Tibial artery (tissue), 4 donors: ENCODE results near the gene YWHAE.

ENCODE experiments used
- DNase-seq, 2 donors: peaks; one replicate each; pipeline ENCODE4 v3.0.0-alpha.2; 2019
- H3K27ac ChIP-seq, 2 donors: fragments of 200-600 bp; sonication (generic) in 1 of 2; 1 replicate in 1 of 2; 2 replicates in 1 of 2; pipeline ENCODE4 v1.5.1; 2018 to 2019; ENCODE audit warnings: mild to moderate bottlenecking in 1 of 2
- H3K27me3 ChIP-seq, 2 donors: fragments of 200-600 bp; sonication (generic) in 1 of 2; one replicate each; pipeline versions ENCODE4 v1.5.1 to v1.6.0; 2016 to 2019
- H3K36me3 ChIP-seq, 3 donors: fragments of 200-600 bp; sonication (generic) in 2 of 3; one replicate each; pipeline ENCODE4 v1.5.1; 2016 to 2019; ENCODE audit warnings: mild to moderate bottlenecking in 2 of 3
- H3K4me1 ChIP-seq, 4 donors: fragments of 200-600 bp; sonication (generic) in 2 of 4; 1 replicate in 3 of 4; 2 replicates in 1 of 4; pipeline ENCODE4 v1.5.1; 2016 to 2019
- H3K4me3 ChIP-seq, 2 donors: fragments of 200-600 bp; sonication (generic) in 1 of 2; 1 replicate in 1 of 2; 2 replicates in 1 of 2; pipeline ENCODE4 v1.5.1; 2018 to 2019; ENCODE audit warnings: mild to moderate bottlenecking in 2 of 2
- H3K9me3 ChIP-seq, 3 donors: fragments of 200-600 bp; sonication (generic) in 1 of 3; one replicate each; pipeline ENCODE4 v1.5.1; 2016 to 2019
- intact Hi-C: fragments of 100-400 bp; cut with DNase I; formaldehyde crosslinking; loops from one replicate; pipeline ENCODE4 v1.15.0; 2023; ENCODE audit warnings: low total_unique reads
- TF ChIP-seq, protein P1 (sequence below), 2 experiments: fragments of 200-600 bp in 1 of 2; fragments of 450-650 bp in 1 of 2; IDR thresholded peaks; one replicate each; pipeline ENCODE4 v1.5.1; 2017 to 2019; ENCODE audit warnings: antibody characterized with exemption in 2 of 2, mild to moderate bottlenecking in 1 of 2, moderate library complexity in 1 of 2

The YWHAE gene

DNA sequence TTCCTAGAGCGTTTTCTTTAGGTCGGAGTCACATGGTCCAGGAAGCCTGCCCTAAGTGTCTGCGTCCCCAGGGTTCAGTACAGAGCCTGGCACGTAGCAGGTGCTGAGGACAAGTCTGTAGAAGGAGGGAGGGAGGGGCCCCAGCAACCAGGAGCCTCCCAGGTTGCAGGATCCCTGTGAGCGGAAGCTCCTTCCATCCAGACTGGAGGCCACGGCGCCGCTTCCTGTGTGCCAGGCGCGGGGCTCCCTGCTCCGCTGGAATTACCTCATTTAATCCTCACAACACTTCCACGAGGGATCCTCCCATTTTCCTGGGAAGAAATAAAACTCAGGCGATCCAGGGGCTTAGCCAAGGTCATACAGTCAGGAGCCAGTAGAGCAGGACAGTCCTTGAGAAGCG lies 98.5 kb downstream of the YWHAE start:
- peaks cover 0 to 9% of the 10 kb centered on the region in 2 donors for H3K27me3 ChIP-seq
- no peak overlapping the region for H3K4me3 ChIP-seq
- no peak overlapping the region for H3K27ac ChIP-seq
- TF ChIP-seq, protein P1, sequence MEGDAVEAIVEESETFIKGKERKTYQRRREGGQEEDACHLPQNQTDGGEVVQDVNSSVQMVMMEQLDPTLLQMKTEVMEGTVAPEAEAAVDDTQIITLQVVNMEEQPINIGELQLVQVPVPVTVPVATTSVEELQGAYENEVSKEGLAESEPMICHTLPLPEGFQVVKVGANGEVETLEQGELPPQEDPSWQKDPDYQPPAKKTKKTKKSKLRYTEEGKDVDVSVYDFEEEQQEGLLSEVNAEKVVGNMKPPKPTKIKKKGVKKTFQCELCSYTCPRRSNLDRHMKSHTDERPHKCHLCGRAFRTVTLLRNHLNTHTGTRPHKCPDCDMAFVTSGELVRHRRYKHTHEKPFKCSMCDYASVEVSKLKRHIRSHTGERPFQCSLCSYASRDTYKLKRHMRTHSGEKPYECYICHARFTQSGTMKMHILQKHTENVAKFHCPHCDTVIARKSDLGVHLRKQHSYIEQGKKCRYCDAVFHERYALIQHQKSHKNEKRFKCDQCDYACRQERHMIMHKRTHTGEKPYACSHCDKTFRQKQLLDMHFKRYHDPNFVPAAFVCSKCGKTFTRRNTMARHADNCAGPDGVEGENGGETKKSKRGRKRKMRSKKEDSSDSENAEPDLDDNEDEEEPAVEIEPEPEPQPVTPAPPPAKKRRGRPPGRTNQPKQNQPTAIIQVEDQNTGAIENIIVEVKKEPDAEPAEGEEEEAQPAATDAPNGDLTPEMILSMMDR (IDR thresholded peaks at IDR 0.05): no peak
- H3K9me3 ChIP-seq: no peaks in the 10 kb centered on the region
- peaks cover 0 to 5% (median 4%) of the 10 kb centered on the region in 3 donors for H3K36me3 ChIP-seq
- peaks cover 0 to 19% (median 0%) of the 10 kb centered on the region in 4 donors for H3K4me1 ChIP-seq
- no peak for DNase-seq
- intact Hi-C loops: no loop called here

DNA sequence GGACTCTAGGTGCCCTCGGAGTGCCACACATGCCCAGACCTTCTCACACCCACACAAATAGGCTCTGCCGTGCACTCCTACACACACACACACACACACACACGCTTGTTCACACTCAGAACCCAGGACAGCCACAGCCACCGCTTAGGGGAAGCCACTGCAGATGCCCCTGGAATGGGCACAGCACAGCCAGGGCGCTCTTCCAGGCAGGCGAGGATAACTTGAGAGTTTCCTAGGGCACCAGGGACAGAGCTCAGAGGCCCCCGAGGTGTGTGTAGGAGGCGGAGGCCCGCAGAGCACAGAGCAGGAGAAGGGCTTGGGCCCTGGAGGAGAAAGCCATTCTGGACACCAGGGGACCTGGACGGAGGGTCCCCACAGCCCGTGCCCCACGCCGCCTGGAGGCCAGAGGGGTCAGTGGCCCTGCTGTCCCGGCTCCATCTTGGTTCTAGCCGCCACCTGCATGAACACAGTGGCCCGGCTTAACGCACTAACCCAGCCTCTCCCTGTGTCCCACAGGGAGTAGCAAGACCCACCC lies 99.6 kb downstream of the YWHAE start:
- DNase-seq: no peak
- Histone ChIP-seq H3K9me3 (no peaks in the 10 kb centered on the region), H3K4me3 (no peak overlapping the region), H3K4me1 (peaks cover 0 to 15% (median 0%) of the 10 kb centered on the region in 4 donors), H3K27me3 (peaks cover 0 to 9% of the 10 kb centered on the region in 2 donors), H3K36me3 (peaks cover 0 to 5% (median 4%) of the 10 kb centered on the region in 3 donors), H3K27ac (no peak overlapping the region)
- TF ChIP-seq, protein P1 (IDR thresholded peaks at IDR 0.05): no peak
- intact Hi-C loops: no loop called here

DNA sequence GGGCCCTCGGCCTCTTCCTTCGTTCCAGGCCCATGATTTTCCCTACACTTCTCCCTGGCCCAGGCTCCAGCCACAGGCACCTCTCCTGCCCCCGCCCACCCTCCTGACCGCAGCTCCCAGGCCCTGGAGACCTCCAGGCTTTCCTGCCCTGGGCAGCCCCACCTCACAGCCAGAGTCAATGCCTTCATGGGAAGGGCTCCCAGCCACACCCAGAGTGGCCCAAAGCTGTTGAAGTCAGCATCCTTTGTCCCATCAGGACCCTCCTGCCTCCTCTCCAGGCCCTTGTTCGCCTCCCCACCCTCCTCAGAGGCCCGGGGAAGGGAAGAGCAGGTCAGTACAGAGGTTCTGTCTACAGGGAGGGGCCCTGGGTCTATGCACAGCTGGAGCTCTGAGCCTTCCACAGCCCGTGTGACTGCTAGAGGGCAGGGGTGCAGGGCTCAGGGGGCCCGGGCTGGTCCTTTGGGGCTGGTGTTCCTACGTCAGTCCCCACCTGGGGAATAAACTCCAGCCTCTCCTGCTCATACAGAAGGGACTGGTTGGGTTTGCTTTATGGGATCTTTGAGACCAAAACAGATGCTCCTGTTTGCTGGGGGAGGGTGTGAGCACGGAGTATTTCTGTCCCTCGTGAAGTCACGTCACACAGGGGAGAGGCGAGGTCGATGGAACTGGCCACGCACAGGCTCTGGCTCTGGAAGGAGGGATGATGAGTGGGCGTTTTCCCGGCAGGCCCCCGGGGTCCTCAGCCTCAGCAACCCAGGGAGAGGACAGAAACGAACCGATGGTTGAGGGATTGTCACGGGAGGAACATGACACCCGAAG lies 100.3 kb downstream of the YWHAE start:
- H3K9me3 ChIP-seq: no peaks in the 10 kb centered on the region
- TF ChIP-seq, protein P1 (IDR thresholded peaks at IDR 0.05): no peak
- H3K27ac ChIP-seq: no peak overlapping the region
- intact Hi-C loops: no loop called here
- peaks cover 0 to 8% (median 0%) of the 10 kb centered on the region in 4 donors for H3K4me1 ChIP-seq
- no peak overlapping the region for H3K4me3 ChIP-seq
- no peak for DNase-seq
- H3K27me3 ChIP-seq: peaks cover 0 to 9% of the 10 kb centered on the region in 2 donors
- H3K36me3 ChIP-seq: peaks cover 0 to 5% (median 4%) of the 10 kb centered on the region in 3 donors

DNA sequence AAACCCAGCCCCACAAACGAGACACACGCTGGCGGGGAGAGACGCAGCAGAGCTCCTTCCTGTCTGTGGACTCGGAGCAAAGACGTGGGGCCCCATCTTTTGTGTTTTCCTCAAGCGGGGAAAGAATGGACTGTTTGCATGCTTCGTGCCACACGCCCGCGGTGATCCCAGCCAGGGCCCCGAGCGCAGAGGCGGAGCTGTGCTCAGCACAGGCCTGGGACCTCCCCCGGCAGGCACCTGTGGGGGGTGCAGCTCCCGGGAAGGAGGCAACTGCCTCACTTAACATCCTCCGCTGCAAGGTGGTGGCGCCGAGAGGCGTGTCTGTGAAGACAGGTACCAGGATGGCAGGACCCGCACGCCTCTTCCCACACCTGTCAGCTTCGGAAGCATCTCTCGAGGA lies 101.4 kb downstream of the YWHAE start:
- Histone ChIP-seq H3K27me3 (peaks cover 0 to 9% of the 10 kb centered on the region in 2 donors), H3K9me3 (no peaks in the 10 kb centered on the region), H3K36me3 (peaks cover 0 to 5% (median 4%) of the 10 kb centered on the region in 3 donors), H3K4me1 (no peaks in the 10 kb centered on the region), H3K27ac (no peak overlapping the region), H3K4me3 (no peak overlapping the region)
- DNase-seq: no peak
- intact Hi-C loops: no loop called here
- TF ChIP-seq, protein P1 (IDR thresholded peaks at IDR 0.05): no peak
